ENCODE results near the gene CDH4.

Gene CDH4

DNA sequence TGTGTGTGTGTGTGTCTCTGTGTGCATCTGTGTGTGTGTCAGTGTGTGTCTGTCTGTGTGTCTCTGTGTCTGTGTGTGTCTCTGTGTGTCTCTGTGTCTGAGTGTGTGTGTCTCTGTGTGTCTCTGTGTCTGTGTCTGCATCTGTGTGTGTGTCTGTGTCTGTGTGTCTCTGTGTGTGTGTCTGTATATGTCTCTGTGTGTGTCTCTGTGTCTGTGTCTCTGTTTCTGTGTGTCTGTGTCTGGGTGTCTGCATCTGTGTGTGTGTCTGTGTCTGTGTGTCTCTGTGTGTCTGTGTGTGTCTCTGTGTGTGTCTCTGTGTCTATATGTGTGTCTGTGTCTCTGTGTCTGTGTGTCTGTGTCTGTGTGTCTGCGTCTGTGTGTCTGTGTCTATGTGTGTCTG is 605.8 kb downstream of the CDH4 start:
- no peaks in the 10 kb centered on the region for H3K27me3 ChIP-seq (ENCODE audit: insufficient read depth, low read length)
- H3K4me2 ChIP-seq (ENCODE audit: low read length) = no peak overlapping the region
- H3K18ac ChIP-seq (ENCODE audit: low read length) = no peak overlapping the region
- no peaks in the 10 kb centered on the region for H3K4me1 ChIP-seq (ENCODE audit: control insufficient read depth in 1 of 2, insufficient read depth in 2 of 2, low read length in 2 of 2)
- H2BK12ac ChIP-seq (ENCODE audit: low read length) = no peak overlapping the region
- no peak overlapping the region for H4K12ac ChIP-seq (ENCODE audit: low read depth, low read length)
- no peak overlapping the region for H2BK5ac ChIP-seq (ENCODE audit: low read depth, low read length, poor library complexity)
- no peak overlapping the region for H2AK5ac ChIP-seq (ENCODE audit: low read length)
- no CpG with 5 or more reads among the region's 1 CpG for WGBS (ENCODE audit: extremely low coverage, insufficient coverage, insufficient read length)
- H3K14ac ChIP-seq (ENCODE audit: low read length) = no peak overlapping the region
- no peaks in the 10 kb centered on the region for H3K79me2 ChIP-seq (ENCODE audit: control insufficient read depth, insufficient read depth, low read length, poor library complexity)
- H4K91ac ChIP-seq (ENCODE audit: low read depth, low read length) = no peak overlapping the region
- peaks cover 15% of the 10 kb centered on the region for H3K9me3 ChIP-seq (ENCODE audit: insufficient read depth, low read depth, low read length)
- no peak overlapping the region for H4K8ac ChIP-seq (ENCODE audit: low read depth, low read length)
- no peak overlapping the region for H3K27ac ChIP-seq (ENCODE audit: low read depth, low read length)
- no peak overlapping the region for H3K4ac ChIP-seq (ENCODE audit: low read depth, low read length)
- H3K9ac ChIP-seq (ENCODE audit: low read length) = no peak overlapping the region
- H3K36me3 ChIP-seq (ENCODE audit: control insufficient read depth in 1 of 2, insufficient read depth in 2 of 2, low read length in 2 of 2) = no peaks in the 10 kb centered on the region
- H3K79me1 ChIP-seq (ENCODE audit: low read length) = no peaks in the 10 kb centered on the region
- H2AFZ ChIP-seq (ENCODE audit: insufficient read depth, low read length, poor library complexity) = no peak overlapping the region
- peak overlapping the region; percentile 44 for H3K23ac ChIP-seq (ENCODE audit: low read length)
- DNase-seq = no peak
- peak overlapping the region; percentile 62 for H3K4me3 ChIP-seq (ENCODE audit: low read depth, low read length)
- H2BK120ac ChIP-seq (ENCODE audit: insufficient read depth, low read length, poor library complexity) = no peak overlapping the region

DNA sequence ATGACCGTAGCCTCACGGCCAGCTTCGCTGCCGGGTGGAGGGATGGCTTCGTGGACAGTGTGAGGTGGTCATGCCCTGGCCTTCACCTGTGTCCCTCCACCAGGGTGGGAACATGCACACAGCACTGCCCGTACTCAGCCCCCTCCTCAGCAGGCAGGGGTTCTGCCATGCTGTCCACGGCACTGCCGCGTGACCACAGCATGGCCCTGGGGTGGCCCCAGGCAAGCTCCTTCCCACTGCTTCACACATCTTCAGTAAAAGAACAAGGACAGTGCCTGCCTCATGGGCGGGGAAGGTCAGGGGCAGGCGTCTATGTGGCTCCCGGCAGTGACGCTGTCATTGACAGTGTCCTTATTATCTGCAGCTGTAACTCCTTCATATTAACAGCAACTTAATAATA is 607.7 kb downstream of the CDH4 start:
- H4K12ac ChIP-seq (ENCODE audit: low read depth, low read length) = no peak overlapping the region
- H3K79me2 ChIP-seq (ENCODE audit: control insufficient read depth, insufficient read depth, low read length, poor library complexity) = no peaks in the 10 kb centered on the region
- H2AK5ac ChIP-seq (ENCODE audit: low read length) = no peak overlapping the region
- no peak overlapping the region for H3K23ac ChIP-seq (ENCODE audit: low read length)
- H2BK12ac ChIP-seq (ENCODE audit: low read length) = no peak overlapping the region
- H3K14ac ChIP-seq (ENCODE audit: low read length) = no peak overlapping the region
- H3K9ac ChIP-seq (ENCODE audit: low read length) = no peak overlapping the region
- no peak overlapping the region for H3K4me3 ChIP-seq (ENCODE audit: low read depth, low read length)
- H4K91ac ChIP-seq (ENCODE audit: low read depth, low read length) = no peak overlapping the region
- no peak overlapping the region for H2AFZ ChIP-seq (ENCODE audit: insufficient read depth, low read length, poor library complexity)
- no peak overlapping the region for H4K8ac ChIP-seq (ENCODE audit: low read depth, low read length)
- no peaks in the 10 kb centered on the region for H3K4me1 ChIP-seq (ENCODE audit: control insufficient read depth in 1 of 2, insufficient read depth in 2 of 2, low read length in 2 of 2)
- H3K9me3 ChIP-seq (ENCODE audit: insufficient read depth, low read depth, low read length) = peaks cover 15% of the 10 kb centered on the region
- H3K27me3 ChIP-seq (ENCODE audit: insufficient read depth, low read length) = no peaks in the 10 kb centered on the region
- no peaks in the 10 kb centered on the region for H3K36me3 ChIP-seq (ENCODE audit: control insufficient read depth in 1 of 2, insufficient read depth in 2 of 2, low read length in 2 of 2)
- H2BK120ac ChIP-seq (ENCODE audit: insufficient read depth, low read length, poor library complexity) = no peak overlapping the region
- H3K4me2 ChIP-seq (ENCODE audit: low read length) = no peak overlapping the region
- no peak overlapping the region for H3K18ac ChIP-seq (ENCODE audit: low read length)
- no peak overlapping the region for H3K4ac ChIP-seq (ENCODE audit: low read depth, low read length)
- H3K79me1 ChIP-seq (ENCODE audit: low read length) = no peaks in the 10 kb centered on the region
- no peak overlapping the region for H2BK5ac ChIP-seq (ENCODE audit: low read depth, low read length, poor library complexity)
- no peak overlapping the region for H3K27ac ChIP-seq (ENCODE audit: low read depth, low read length)
- WGBS (ENCODE audit: extremely low coverage, insufficient coverage, insufficient read length) = no CpG with 5 or more reads among the region's 13 CpGs
- DNase-seq = no peak

DNA sequence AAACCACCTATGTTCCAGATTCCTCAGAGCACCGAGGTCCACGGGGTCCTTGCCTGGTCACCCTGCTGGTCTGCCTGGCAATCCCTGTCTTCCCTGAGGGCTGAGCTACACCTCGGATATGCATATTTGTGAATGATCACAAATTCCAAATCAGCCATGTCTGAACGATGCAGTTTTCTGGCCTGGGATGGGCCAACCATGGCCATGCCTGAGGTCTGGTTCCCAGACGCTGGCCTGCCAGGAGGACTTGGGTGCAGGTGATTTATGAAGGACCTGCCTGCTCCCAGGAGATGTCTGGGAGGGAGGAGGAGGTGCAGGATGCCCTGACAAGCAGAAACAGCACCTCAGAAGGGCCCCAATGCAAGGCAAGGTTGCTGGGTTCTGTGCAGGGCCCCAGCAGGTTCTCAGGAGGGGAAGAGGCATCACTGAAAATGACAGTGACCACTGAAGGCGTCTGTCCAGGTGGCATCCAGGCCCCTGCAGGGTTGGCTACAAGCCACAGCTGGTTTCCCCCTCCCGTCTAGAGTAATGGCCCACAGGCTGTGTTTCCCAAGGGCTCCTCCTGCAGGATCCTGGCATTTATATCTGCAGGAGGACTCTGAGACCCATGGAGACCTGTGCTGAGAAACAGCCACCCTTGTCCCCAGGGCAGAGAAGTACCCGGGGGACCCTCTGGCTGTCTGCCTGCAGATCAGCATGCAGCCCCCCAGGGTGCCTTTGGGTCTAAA is 608.4 kb downstream of the CDH4 start:
- no peak overlapping the region for H2AK5ac ChIP-seq (ENCODE audit: low read length)

DNA sequence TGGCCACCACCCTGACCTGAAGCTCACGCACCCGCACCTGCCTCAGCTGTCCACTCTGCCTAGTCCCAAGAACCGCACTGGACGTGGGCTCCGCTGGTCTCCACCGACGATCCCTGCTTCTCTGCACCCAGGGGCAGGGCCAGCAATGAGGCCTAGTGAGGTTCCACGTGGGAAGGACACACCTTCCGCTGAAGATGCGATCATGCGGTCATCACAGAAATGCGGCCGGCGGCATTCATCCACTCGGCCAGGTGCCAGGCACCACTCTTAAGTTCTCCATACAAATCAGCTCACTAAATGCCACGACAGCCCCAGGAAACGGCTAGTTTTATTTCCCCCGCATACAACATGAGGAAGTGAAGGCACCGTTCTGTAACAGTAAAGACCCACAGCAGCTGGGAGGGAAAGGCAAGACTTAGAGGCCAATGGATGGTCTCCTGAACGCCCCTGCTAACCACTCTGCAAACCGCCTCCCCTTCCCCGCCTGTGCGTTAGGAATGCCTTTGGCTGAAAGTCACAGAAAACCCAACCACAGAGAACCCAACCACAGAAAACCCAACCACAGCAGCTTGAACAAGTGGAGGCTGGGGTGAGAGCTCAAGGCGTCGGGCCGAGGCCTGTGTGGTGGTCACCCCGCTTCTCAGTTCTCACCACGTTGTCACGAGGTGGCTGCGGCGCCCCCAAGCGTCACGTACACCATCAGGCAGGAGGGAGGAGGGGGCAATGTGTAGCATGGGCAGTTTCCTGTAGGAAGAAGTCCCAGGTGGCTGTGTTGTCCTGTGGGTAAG is 609.2 kb downstream of the CDH4 start:
- no peak overlapping the region for H3K18ac ChIP-seq (ENCODE audit: low read length)
- H3K14ac ChIP-seq (ENCODE audit: low read length) = no peak overlapping the region
- H2BK120ac ChIP-seq (ENCODE audit: insufficient read depth, low read length, poor library complexity) = no peak overlapping the region
- DNase-seq = no peak
- H3K79me2 ChIP-seq (ENCODE audit: control insufficient read depth, insufficient read depth, low read length, poor library complexity) = no peaks in the 10 kb centered on the region
- no peak overlapping the region for H2BK5ac ChIP-seq (ENCODE audit: low read depth, low read length, poor library complexity)
- H3K9ac ChIP-seq (ENCODE audit: low read length) = no peak overlapping the region
- H3K4me1 ChIP-seq (ENCODE audit: control insufficient read depth in 1 of 2, insufficient read depth in 2 of 2, low read length in 2 of 2) = no peaks in the 10 kb centered on the region
- no CpG with 5 or more reads among the region's 33 CpGs for WGBS (ENCODE audit: extremely low coverage, insufficient coverage, insufficient read length)
- H3K27ac ChIP-seq (ENCODE audit: low read depth, low read length) = no peak overlapping the region
- no peak overlapping the region for H4K12ac ChIP-seq (ENCODE audit: low read depth, low read length)
- H3K4me3 ChIP-seq (ENCODE audit: low read depth, low read length) = no peak overlapping the region
- no peaks in the 10 kb centered on the region for H3K79me1 ChIP-seq (ENCODE audit: low read length)
- no peaks in the 10 kb centered on the region for H3K27me3 ChIP-seq (ENCODE audit: insufficient read depth, low read length)
- H3K4me2 ChIP-seq (ENCODE audit: low read length) = no peak overlapping the region
- H2AFZ ChIP-seq (ENCODE audit: insufficient read depth, low read length, poor library complexity) = no peak overlapping the region
- no peak overlapping the region for H4K91ac ChIP-seq (ENCODE audit: low read depth, low read length)
- H4K8ac ChIP-seq (ENCODE audit: low read depth, low read length) = no peak overlapping the region
- H2BK12ac ChIP-seq (ENCODE audit: low read length) = no peak overlapping the region
- no peaks in the 10 kb centered on the region for H3K36me3 ChIP-seq (ENCODE audit: control insufficient read depth in 1 of 2, insufficient read depth in 2 of 2, low read length in 2 of 2)
- peaks cover 14% of the 10 kb centered on the region for H3K9me3 ChIP-seq (ENCODE audit: insufficient read depth, low read depth, low read length)
- H3K4ac ChIP-seq (ENCODE audit: low read depth, low read length) = no peak overlapping the region
- no peak overlapping the region for H2AK5ac ChIP-seq (ENCODE audit: low read length)
- no peak overlapping the region for H3K23ac ChIP-seq (ENCODE audit: low read length)

More for the DNA sequence above, 608.4 kb downstream of the CDH4 start:
- no peak overlapping the region for H2BK5ac ChIP-seq (ENCODE audit: low read depth, low read length, poor library complexity)
- peak overlapping the region; percentile 13 for H3K4me3 ChIP-seq (ENCODE audit: low read depth, low read length)
- H3K14ac ChIP-seq (ENCODE audit: low read length) = no peak overlapping the region
- H3K9ac ChIP-seq (ENCODE audit: low read length) = no peak overlapping the region
- H3K4me2 ChIP-seq (ENCODE audit: low read length) = no peak overlapping the region
- no peak for DNase-seq
- no peak overlapping the region for H4K12ac ChIP-seq (ENCODE audit: low read depth, low read length)
- H3K27me3 ChIP-seq (ENCODE audit: insufficient read depth, low read length) = no peaks in the 10 kb centered on the region
- H2BK12ac ChIP-seq (ENCODE audit: low read length) = no peak overlapping the region
- WGBS (ENCODE audit: extremely low coverage, insufficient coverage, insufficient read length) = no CpG with 5 or more reads among the region's 8 CpGs
- no peak overlapping the region for H4K8ac ChIP-seq (ENCODE audit: low read depth, low read length)
- no peak overlapping the region for H3K23ac ChIP-seq (ENCODE audit: low read length)
- no peaks in the 10 kb centered on the region for H3K4me1 ChIP-seq (ENCODE audit: control insufficient read depth in 1 of 2, insufficient read depth in 2 of 2, low read length in 2 of 2)
- H3K79me2 ChIP-seq (ENCODE audit: control insufficient read depth, insufficient read depth, low read length, poor library complexity) = no peaks in the 10 kb centered on the region
- H4K91ac ChIP-seq (ENCODE audit: low read depth, low read length) = no peak overlapping the region
- no peaks in the 10 kb centered on the region for H3K79me1 ChIP-seq (ENCODE audit: low read length)
- no peaks in the 10 kb centered on the region for H3K36me3 ChIP-seq (ENCODE audit: control insufficient read depth in 1 of 2, insufficient read depth in 2 of 2, low read length in 2 of 2)
- H2BK120ac ChIP-seq (ENCODE audit: insufficient read depth, low read length, poor library complexity) = no peak overlapping the region
- H2AFZ ChIP-seq (ENCODE audit: insufficient read depth, low read length, poor library complexity) = no peak overlapping the region
- peaks cover 15% of the 10 kb centered on the region for H3K9me3 ChIP-seq (ENCODE audit: insufficient read depth, low read depth, low read length)
- H3K18ac ChIP-seq (ENCODE audit: low read length) = no peak overlapping the region
- H3K4ac ChIP-seq (ENCODE audit: low read depth, low read length) = no peak overlapping the region
- H3K27ac ChIP-seq (ENCODE audit: low read depth, low read length) = no peak overlapping the region
